ENCODE measurements around the gene SSTR5.

The SSTR5 gene

GRCh38 chr16:1040346-1040745, 32.2 kb upstream of the SSTR5 start:
- no peak for DNase-seq

- DNase-seq = no peak
Observed at GRCh38 chr16:1042049-1042744, 30.4 kb upstream of the SSTR5 start.

- no peak for DNase-seq
Observed at GRCh38 chr16:1042866-1043265, 29.7 kb upstream of the SSTR5 start.

GRCh38 chr16:1043881-1044451, 28.6 kb upstream of the SSTR5 start:
- DNase-seq = no peak

GRCh38 chr16:1044460-1045309, 27.9 kb upstream of the SSTR5 start:
- no peak for DNase-seq

GRCh38 chr16:1045310-1045992, 27.1 kb upstream of the SSTR5 start:
- DNase-seq = no peak

- DNase-seq = no peak
Observed at GRCh38 chr16:1045993-1046911, 26.3 kb upstream of the SSTR5 start.

GRCh38 chr16:1047123-1047522, 25.4 kb upstream of the SSTR5 start:
- DNase-seq = no peak

GRCh38 chr16:1047801-1048200, 24.7 kb upstream of the SSTR5 start:
- DNase-seq = no peak

- DNase-seq = peak; percentile 50
Observed at GRCh38 chr16:1048442-1049112, 24.0 kb upstream of the SSTR5 start.

GRCh38 chr16:1049113-1049975, 23.2 kb upstream of the SSTR5 start:
- no peak for DNase-seq

- no peak for DNase-seq
Observed at GRCh38 chr16:1049976-1050247, 22.6 kb upstream of the SSTR5 start.

- no peak for DNase-seq
Observed at GRCh38 chr16:1050516-1050915, 22.0 kb upstream of the SSTR5 start.

GRCh38 chr16:1050921-1051320, 21.6 kb upstream of the SSTR5 start:
- DNase-seq = no peak

- no peak for DNase-seq
Observed at GRCh38 chr16:1051446-1051845, 21.1 kb upstream of the SSTR5 start.

- no peak for DNase-seq
Observed at GRCh38 chr16:1052721-1053120, 19.8 kb upstream of the SSTR5 start.

- no peak for DNase-seq
Observed at GRCh38 chr16:1053121-1053521, 19.4 kb upstream of the SSTR5 start.

- no peak for DNase-seq
Observed at GRCh38 chr16:1053700-1054368, 18.7 kb upstream of the SSTR5 start.

- peak; percentile 66 for DNase-seq
Observed at GRCh38 chr16:1054660-1055556, 17.6 kb upstream of the SSTR5 start.

Data from CD4-positive, alpha-beta T cell treated with Interleukin-17A for 4 hours (primary cell).